COLO829 (cell line): ENCODE measurements around the gene SPART.
"Not testable (repeated sequence)": the region's sequence is repeated elsewhere in the genome, so short reads cannot be mapped to it uniquely, and the experiment has no call there.

Source experiments
- DNase-seq: peaks from one replicate; pipeline ENCODE4 v3.0.0; 2012; ENCODE audit warnings: low spot score

SPART gene

DNA sequence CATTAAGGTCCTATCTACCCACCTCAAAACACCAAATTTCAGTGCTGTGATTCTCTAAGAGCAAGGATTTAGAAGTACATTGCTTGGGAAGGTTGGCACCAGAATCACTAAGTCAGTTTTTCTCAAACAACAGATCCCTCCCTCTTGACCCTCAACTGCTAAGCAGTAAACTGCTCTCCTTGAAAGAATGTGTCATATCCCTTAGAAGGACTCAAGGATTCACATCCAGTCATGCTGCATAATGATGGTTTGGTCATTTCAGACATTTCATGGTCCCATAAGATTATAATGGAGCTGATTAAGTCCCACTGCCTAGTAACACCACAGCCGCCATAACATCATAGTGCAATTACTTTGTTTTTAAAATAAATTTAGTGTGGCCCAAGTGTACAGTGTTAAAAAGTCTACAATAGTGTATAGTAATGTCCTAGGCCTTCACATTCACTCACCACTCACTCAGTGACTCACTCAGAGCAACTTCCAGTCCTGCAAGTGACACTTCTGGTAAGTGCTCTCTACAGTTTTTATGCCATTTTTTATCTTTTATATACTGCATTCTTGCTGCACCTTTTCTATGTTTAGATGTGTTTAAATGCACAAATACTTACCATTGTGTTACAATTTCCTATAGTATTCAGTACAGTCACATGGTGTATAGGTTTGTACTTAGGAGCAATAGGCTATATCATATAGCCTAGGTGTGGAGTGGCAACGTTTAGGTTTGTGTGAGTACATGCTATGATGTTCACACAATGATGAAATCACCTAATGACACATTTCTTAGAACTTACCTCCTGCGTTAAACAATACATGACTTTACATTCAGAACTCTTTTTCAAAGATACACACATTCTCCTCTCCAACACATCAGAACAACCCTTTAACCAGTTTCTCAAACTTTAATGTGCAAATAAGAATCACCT is 32.9 kb downstream of the SPART start:
- no peak for DNase-seq

- no peak for DNase-seq
Measured at GRCh38 chr13:36310417-36311108, 35.6 kb downstream of the SPART start.

DNA sequence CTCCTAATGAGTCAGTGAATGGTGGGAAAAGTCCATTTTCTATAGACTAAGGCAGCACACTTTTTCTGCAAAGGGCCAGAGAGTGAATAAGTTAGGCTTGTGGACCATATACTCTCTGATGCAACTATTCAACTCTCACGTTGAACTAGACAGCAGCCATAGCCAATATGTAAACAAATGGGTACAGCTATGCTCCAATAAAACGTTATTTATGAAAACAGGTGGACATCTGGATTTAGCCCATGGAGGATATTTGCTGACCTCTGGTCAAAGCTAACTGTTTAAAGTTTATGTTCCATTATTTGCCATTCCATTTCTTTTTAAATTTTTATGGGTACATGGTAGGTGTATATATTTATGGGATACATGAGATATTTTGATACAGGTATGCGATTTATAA is 43.9 kb downstream of the SPART start:
- no peak for DNase-seq

- DNase-seq = not testable (repeated sequence)
Measured at GRCh38 chr13:36299469-36299868, 46.7 kb downstream of the SPART start.

DNA sequence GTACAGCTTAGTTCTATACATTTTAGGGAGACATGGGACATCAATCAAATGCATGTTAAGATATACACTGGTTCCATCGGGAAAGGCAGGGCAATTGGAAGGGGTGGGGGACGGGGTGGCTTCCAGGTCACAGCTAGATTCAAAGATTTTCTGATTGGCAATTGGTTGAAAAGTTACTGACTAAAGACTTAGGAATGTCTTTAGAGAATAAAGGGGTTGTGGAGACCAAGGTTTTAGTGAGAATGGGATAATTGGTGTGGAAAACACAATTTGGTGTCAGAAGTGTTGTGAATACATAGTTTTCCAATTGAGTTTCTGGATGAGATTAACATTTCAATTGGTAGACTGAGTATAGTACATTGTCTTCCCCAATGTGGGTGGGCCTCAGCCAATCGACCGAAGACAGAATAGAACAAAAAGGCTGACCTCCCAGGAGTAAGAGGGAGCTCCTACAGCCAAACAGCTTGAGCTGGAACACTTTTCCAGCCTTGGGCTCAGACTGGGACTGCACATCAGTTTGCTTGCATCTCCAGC is 47.6 kb downstream of the SPART start:
- no peak for DNase-seq

DNA sequence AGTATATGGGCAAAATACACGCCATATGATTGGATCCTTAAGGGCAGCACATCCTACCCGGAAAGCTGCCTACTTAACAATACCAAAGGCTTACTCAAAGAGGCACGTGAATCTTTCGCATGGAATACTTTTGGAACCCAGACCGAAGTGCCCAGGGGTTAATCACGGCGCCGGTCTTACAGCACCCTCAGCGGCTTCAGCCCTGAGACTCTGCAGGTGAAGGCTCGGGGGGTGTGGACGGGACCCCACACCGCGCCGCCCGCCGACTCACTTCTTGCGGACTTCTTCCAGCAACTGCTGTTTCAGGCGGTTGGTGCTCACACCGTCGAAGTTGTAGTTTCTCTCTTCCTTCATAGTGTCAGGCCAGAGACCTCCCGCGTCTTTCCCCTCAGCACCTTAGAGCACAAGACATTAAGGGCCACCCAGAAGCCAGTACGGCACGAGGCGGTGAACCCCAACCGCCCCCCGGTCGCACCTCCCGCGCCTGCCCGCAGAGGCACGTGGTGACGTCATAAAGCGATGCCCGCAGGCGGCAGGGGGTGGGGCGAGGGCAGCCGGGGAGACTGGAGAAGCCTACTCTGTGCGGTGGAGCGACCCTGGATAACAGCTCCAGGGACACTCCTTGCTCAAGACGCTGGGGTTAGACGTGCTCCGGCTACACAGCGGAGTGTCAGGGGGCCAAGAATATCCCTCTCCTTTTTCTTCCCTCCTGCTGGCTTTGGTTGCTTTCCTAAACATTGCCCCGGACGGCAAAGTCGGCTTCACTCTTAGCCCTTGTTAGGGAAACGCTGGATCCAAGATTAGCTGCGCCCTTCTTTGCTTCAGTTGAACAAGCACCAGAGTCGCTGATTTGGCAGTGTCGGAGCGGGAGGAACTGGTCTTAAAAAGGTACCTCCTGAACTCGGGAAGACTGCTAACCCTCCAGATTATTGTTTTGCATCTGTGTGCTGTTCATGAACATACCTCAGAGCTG is 48.5 kb downstream of the SPART start, which contains the start of gene CCDC169:
Gene CCDC169 (minus strand): TSS at position 449 of the 973 bp plus-strand sequence. CDS start 95 bp downstream, at position 354.
- no peak for DNase-seq

- no peak for DNase-seq
Measured at GRCh38 chr13:36294096-36294495, 52.1 kb downstream of the SPART start.

DNA sequence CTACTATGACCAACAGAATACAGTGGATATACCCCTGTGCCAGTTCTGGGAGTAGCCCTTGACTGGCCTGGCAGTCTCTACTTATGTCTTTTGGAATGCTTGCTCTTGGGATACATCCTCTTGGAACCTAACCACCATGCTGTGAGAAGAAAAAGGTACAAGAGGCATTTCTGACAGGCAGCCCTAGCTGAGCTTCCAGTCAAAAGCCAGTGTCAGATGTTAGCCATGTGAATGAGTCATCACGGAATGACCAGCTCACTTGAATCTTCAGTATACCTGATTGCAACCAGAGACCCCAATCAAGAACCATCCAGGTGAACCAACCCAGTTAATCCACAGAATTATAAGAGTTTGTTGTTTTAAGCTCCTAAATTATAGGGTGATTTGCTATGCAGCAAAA is 52.7 kb downstream of the SPART start:
- no peak for DNase-seq

- no peak for DNase-seq
Measured at GRCh38 chr13:36288794-36289391, 57.3 kb downstream of the SPART start.

DNA sequence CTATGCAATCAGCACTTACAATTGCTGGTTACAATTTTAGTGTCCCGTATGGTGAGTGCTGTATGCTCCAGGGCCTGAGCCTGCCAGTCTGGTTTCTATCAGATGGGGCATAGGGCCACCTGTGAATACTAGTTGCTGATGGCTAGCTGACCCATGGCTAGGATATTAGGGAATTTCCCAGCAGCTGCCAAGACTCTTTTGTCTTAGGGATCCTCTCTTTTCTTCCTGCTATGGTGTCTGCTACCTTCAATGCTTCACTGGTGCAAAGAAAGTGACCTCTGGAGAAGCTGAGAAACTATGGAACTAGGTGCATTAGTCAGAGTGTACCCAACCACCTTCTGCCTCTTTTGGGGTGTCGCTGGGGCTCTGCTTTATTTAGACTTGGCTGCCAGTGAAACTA is 60.2 kb downstream of the SPART start:
- DNase-seq = no peak

DNA sequence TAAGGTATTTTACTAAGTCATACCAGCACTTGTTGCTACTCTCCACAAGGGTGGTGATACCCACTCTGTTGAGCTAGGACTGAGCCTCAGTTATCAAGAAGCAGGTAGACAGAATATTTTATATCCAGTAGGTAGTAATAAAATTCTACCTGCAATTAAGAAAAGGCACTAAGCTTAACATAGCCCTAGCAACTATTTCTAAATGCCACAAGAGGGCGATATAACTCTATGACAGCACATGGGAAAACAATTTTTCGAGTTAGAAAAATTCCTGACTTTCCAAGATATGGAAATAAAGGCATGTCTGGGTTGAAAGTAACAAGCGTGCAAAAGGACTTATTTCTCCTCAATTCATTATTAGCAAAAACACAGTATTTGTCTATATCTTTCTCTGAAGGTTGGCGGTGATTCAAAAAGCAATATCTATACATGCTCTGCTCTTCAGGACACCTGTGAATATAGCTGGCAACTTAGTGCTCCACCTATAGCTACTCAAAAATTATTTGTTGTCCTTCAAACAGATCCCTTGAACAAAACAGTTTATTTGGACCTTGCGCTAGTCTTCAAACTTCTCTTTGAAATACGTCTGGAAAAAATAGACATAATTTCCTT is 63.3 kb downstream of the SPART start:
- DNase-seq = peak; percentile 58

DNA sequence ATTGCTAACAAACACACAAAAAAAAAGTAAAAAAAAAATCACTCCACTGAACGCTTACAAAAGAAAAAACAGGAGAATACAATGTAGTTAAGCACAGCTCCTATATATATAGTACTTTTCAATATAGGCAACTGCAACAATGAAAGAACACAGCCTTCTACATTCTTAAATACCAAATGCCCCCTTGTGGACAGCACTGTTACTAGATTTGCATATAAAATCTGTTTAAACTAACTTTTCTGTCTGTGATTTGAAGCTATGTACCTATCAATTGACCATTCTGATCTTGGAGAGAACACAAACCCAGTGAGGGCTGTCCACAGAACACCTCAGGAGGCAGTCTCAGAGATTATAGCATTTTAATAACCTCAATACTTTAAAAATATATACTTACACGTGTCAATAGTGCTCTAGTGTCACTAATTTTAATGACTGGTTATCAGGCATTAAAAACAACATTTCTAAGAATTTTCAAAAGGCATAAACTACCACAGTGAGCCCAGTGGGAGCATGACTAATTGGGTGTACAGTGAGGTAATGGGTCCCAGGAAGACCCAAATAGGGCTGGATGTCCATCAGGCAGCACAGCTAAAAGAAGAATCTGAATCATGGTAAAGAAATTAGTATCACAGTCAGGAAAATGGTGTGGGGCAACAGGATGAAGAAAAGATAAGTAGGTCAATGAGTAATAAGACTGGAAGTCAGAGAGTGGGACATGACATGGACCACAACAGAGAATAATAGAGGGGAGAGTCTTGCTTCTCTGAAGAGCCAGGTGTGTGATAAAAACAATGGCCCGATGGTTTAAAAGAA is 70.8 kb downstream of the SPART start:
- DNase-seq = peak; percentile 25

DNA sequence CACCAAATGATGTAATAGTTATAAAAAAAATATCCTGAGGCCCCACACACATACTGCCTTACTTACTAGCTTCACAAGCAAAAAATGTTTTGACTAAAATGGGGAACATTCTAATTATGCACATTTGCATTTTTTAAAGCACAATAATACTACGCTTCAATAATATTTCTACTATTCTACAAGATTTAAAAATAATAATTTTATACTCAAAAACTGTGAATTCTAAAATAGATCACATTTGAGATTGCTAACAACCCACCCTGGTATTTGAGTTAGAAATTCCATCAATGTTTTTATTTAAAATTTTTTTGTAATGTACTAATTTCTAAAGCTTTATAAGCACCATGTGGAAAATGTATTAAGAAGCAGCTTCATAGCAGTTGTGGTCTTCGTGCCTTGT is 72.8 kb downstream of the SPART start:
- no peak for DNase-seq

DNA sequence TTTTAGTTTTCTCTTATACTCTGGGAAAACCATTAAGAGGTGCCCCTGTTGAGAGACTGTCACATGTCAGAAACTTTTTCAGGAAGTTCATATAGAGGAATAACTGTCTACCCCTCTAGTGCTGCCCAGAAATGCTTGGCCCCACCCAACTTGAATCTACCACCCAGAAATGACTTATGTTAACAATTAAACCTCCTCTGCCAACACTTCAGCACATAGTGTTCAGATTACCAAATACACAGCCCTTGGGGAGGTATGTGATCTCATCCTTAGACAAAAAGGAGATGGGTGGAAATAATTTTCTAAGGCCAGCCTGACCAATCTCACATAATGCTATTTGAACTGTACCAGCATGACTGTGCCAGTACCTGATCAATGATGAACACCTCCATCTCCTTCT is 84.2 kb downstream of the SPART start:
- no peak for DNase-seq

- no peak for DNase-seq
Measured at GRCh38 chr13:36261011-36261410, 85.2 kb downstream of the SPART start.

GRCh38 chr13:36259361-36260137 is 86.6 kb downstream of the SPART start:
- DNase-seq = no peak

DNA sequence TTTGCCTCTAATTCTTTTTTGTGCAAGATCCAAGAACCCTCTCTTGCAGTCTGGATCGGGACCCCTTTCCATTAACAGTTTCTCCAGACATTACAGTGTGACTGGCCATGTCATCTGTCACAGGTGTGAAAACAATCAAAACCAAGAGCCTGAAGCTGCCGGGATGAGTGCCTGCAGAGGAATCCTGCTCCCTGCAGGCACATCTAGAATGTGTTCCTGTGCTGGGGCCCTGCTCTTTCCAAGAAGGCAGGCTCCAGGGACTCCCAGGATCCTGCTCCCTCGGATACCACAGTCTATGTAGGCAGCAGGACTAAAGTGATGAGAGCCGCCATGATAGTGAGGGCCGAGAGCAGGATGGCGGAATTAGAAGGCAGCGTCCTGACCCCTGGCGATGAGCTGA is 87.4 kb downstream of the SPART start:
- DNase-seq = no peak
